Lung (tissue), 12 donors: ENCODE measurements around the gene MTSS2. TPM values are rescaled to one million over a fixed set of nuclear protein-coding genes. Genes with fewer than 3 reads are reported as not detected.
A peak's percentile ranks its signal among the peaks of the same experiment; 100 is the strongest.

ENCODE experiments used
- ATAC-seq: fragments of 200-7000 bp; cut with Tn5 transposase; one replicate; pipeline ENCODE4 v1.9.1; 2020; ENCODE audit warnings: moderate number of reproducible peaks; ENCODE audit not compliant: insufficient read depth, low FRiP score
- DNase-seq, 3 donors: peaks; one replicate each; pipeline ENCODE4 v3.0.0-alpha.2; 2013 to 2017
- H3K27ac ChIP-seq, 2 donors: one replicate each; pipeline ENCODE4 v1.5.1; 2013; ENCODE audit warnings: mild to moderate bottlenecking in 2 of 2, moderate library complexity in 2 of 2, control low read depth in 1 of 2, inconsistent platforms in 1 of 2, low read depth in 1 of 2, low read length in 1 of 2
- H3K27me3 ChIP-seq, 3 donors: one replicate each; pipeline ENCODE4 v1.5.1; 2013; ENCODE audit warnings: low read length in 2 of 3; ENCODE audit not compliant: control insufficient read depth in 3 of 3, insufficient read depth in 3 of 3
- H3K36me3 ChIP-seq, 4 donors: one replicate each; pipeline ENCODE4 v1.5.1; 2013; ENCODE audit warnings: low read length in 4 of 4, mild to moderate bottlenecking in 1 of 4, moderate library complexity in 1 of 4; ENCODE audit not compliant: control insufficient read depth in 4 of 4, insufficient read depth in 4 of 4
- H3K4me1 ChIP-seq, 5 donors: one replicate each; pipeline ENCODE4 v1.5.1; 2013; ENCODE audit warnings: low read length in 5 of 5, mild to moderate bottlenecking in 2 of 5, moderate library complexity in 1 of 5; ENCODE audit not compliant: control insufficient read depth in 5 of 5, insufficient read depth in 5 of 5
- H3K4me3 ChIP-seq: one replicate; pipeline ENCODE4 v1.5.1; 2013; ENCODE audit warnings: mild to moderate bottlenecking, control low read depth, moderate library complexity
- H3K9ac ChIP-seq, 2 donors: one replicate each; pipeline ENCODE4 v1.5.1; 2013; ENCODE audit warnings: low read length in 2 of 2, control low read depth in 1 of 2; ENCODE audit not compliant: insufficient read depth in 1 of 2
- H3K9me3 ChIP-seq, 4 donors: one replicate each; pipeline ENCODE4 v1.5.1; 2013; ENCODE audit warnings: low read length in 3 of 4, mild to moderate bottlenecking in 1 of 4, moderate library complexity in 1 of 4; ENCODE audit not compliant: control insufficient read depth in 4 of 4, insufficient read depth in 3 of 4
- CTCF ChIP-seq: IDR thresholded peaks from 2 replicates; pipeline ENCODE4 v1.5.1; 2012; ENCODE audit warnings: mild to moderate bottlenecking; ENCODE audit errors: control extremely low read depth, extremely low read depth
- WGBS, 2 donors: extraction: QIAGEN DNeasy Blood & Tissue Kit; methylation state at CpG; one replicate each; pipeline ENCODE4 v1.1.7; 2013; 5-methylcytosine and 5-hydroxymethylcytosine counted together
- polyA plus RNA-seq, 2 donors: library from polyadenylated mRNA; stranded (reverse); fragments of 200-250 nt; gene quantifications; one replicate each; pipeline ENCODE4 v1.2.1, GENCODE V29; 2013
- total RNA-seq, 2 donors: library from RNA; depleted of rRNA in 1 of 2; stranded (reverse); fragments of >200 nt in 1 of 2; gene quantifications; one replicate each; pipeline ENCODE4 v1.2.1, GENCODE V29; 2014 to 2021
- donor health status: control.
- donor health status: control.
- donor health status: Bipolar disorder and iron deficiency.
- donor health status: healthy.
- donor health status: DM: yes; HTN: yes; CAD: no.

The MTSS2 gene
- total and polyA plus RNA-seq, 4 donors: 40.6 to 91.3 (median 73.3) TPM

- no peak for ATAC-seq
- peaks cover 0 to 2% (median 0%) of the 10 kb centered on the region in 4 donors for H3K36me3 ChIP-seq
- TF ChIP-seq CTCF: no peak
- H3K9me3 ChIP-seq: no peaks in the 10 kb centered on the region
- peak overlapping the region in 1 of 2 donors; percentile 55 for H3K9ac ChIP-seq
- no peaks in the 10 kb centered on the region for H3K27me3 ChIP-seq
- peak overlapping the region; percentile 37 to 75 for H3K27ac ChIP-seq
- WGBS, 2 donors: 86 to 92% methylated on average over 17 of the region's 17 CpGs
- peaks cover 15 to 71% (median 33%) of the 10 kb centered on the region in 5 donors for H3K4me1 ChIP-seq
- no peak overlapping the region for H3K4me3 ChIP-seq
- DNase-seq: no peak
Measured at GRCh38 chr16:70694088-70694867, 8.4 kb upstream of the MTSS2 start.

- peaks cover 25 to 82% (median 44%) of the 10 kb centered on the region in 5 donors for H3K4me1 ChIP-seq
- WGBS, 2 donors: 83 to 88% methylated on average over 28 to 29 of the region's 29 CpGs
- no peaks in the 10 kb centered on the region for H3K27me3 ChIP-seq
- peak overlapping the region; percentile 37 to 89 for H3K27ac ChIP-seq
- ATAC-seq: no peak
- no peak for TF ChIP-seq CTCF
- peaks cover 0 to 2% (median 0%) of the 10 kb centered on the region in 4 donors for H3K36me3 ChIP-seq
- no peaks in the 10 kb centered on the region for H3K9me3 ChIP-seq
- no peak overlapping the region for H3K4me3 ChIP-seq
- peak overlapping the region in 1 of 2 donors; percentile 1 for H3K9ac ChIP-seq
- peak in 2 of 3 donors; percentile 61 to 76 for DNase-seq
Measured at GRCh38 chr16:70692873-70693671, 7.2 kb upstream of the MTSS2 start.

GRCh38 chr16:70692130-70692872 is 6.4 kb upstream of the MTSS2 start:
- peak overlapping the region; percentile 84 to 89 for H3K27ac ChIP-seq
- H3K9me3 ChIP-seq: no peaks in the 10 kb centered on the region
- peaks cover 0 to 2% (median 0%) of the 10 kb centered on the region in 4 donors for H3K36me3 ChIP-seq
- 79 to 86% methylated on average over 13 to 14 of the region's 14 CpGs for WGBS, 2 donors
- TF ChIP-seq CTCF: no peak
- ATAC-seq (no peak), DNase-seq (peak in 1 of 3 donors; percentile 65)
- no peaks in the 10 kb centered on the region for H3K27me3 ChIP-seq
- H3K9ac ChIP-seq: peak overlapping the region in 1 of 2 donors; percentile 1
- no peak overlapping the region for H3K4me3 ChIP-seq
- peaks cover 27 to 82% (median 44%) of the 10 kb centered on the region in 5 donors for H3K4me1 ChIP-seq
